GF-D8 (cell line): Measurements from ENCODE around the gene CCR2.

Experiments
- DNase-seq: peaks from one replicate; lab custom pipeline; 2025; lab: John Stamatoyannopoulos, UW

Gene CCR2

DNA sequence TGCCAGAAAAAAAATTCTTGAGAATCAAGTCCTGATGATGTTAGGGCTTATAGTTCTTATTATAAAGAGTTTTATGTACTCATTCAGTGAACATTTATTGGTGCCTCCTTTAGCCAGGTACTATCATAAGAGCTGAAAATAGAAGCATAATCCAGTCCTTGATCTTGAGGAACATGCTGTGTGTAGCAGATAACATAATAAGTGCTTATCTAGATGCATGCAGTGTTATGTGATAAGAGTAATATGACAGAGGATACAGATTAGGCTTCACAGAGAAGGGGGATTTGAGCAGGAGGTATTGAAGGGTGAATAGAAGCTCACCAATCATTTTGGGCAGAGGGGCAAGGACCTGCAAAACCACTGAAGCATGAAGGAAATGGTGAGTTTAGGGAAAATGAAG lies 1.1 kb downstream of the CCR2 start:
- peak; percentile 16 for DNase-seq

DNA sequence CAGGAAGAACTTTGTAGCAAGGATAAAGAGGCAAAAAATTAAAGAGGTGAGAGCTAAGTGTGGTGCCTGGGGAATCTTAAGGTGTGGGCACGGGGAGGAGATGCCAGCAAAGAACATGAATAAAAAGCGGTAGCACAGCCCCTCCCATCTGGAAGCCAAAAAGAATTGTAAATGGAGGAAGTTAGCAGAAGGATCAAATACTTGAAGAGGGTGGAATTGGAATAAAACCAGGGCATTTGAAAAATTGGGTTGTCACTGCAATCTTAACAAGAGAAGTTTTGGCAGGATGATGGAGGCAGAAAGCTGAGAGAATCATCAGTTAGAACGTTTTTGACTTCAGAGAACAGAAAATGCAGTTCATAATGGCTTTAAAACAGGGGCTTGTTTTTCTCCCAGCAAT lies 2.4 kb downstream of the CCR2 start:
- DNase-seq: no peak

DNA sequence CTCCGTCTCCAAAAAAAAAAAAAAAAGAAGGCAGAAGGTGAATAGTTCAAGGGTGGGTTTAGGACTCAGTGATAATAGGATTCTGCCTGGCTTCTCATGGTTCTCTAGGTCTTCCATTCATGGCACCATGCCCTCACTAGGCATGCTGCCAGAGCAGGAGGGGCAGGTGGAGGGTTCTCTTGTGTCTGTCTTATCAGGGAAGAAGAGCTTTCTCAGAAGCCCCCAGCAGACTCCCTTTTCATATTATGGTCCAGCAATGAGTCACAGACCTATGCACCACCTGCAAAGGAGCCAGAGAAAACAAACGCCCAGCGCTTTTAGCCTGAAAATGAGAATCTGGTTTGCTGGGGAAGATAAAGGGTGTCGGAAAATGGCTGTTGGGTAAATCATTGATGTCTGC lies 3.0 kb downstream of the CCR2 start:
- DNase-seq: no peak

DNA sequence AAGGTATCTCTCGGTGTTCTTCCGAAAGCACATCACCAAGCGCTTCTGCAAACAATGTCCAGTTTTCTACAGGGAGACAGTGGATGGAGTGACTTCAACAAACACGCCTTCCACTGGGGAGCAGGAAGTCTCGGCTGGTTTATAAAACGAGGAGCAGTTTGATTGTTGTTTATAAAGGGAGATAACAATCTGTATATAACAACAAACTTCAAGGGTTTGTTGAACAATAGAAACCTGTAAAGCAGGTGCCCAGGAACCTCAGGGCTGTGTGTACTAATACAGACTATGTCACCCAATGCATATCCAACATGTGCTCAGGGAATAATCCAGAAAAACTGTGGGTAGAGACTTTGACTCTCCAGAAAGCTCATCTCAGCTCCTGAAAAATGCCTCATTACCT lies 4.6 kb downstream of the CCR2 start:
- DNase-seq: no peak

DNA sequence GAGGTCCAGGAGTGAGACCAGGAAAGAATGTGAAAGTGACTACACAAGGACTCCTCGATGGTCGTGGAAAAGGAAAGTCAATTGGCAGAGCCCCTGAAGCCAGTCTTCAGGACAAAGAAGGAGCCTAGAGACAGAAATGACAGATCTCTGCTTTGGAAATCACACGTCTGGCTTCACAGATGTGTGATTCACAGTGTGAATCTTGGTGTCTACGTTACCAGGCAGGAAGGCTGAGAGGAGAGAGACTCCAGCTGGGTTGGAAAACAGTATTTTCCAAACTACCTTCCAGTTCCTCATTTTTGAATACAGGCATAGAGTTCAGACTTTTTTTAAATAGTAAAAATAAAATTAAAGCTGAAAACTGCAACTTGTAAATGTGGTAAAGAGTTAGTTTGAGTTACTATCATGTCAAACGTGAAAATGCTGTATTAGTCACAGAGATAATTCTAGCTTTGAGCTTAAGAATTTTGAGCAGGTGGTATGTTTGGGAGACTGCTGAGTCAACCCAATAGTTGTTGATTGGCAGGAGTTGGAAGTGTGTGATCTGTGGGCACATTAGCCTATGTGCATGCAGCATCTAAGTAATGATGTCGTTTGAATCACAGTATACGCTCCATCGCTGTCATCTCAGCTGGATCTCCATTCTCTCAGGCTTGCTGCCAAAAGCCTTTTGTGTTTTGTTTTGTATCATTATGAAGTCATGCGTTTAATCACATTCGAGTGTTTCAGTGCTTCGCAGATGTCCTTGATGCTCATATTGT lies 6.0 kb downstream of the CCR2 start:
- no peak for DNase-seq

DNA sequence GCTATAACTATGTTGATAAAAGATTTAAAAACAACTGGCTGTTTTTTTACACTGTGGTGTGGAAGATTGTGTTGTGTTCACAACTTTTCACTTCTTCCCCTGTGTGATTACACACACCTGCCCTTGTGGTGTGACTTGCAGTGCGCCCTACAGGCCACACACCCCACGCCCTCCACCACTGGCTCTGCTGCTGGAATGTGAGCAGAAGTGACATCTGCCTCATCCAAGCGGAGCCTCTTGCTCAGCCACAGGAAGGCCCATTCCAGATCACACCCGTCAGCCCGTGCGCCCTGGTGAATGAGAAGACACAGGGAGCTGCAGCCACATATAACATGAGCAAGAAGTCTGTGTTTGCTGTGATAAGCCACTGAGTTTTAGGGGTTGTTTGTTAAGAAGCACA lies 7.0 kb downstream of the CCR2 start:
- DNase-seq: peak; percentile 30

DNA sequence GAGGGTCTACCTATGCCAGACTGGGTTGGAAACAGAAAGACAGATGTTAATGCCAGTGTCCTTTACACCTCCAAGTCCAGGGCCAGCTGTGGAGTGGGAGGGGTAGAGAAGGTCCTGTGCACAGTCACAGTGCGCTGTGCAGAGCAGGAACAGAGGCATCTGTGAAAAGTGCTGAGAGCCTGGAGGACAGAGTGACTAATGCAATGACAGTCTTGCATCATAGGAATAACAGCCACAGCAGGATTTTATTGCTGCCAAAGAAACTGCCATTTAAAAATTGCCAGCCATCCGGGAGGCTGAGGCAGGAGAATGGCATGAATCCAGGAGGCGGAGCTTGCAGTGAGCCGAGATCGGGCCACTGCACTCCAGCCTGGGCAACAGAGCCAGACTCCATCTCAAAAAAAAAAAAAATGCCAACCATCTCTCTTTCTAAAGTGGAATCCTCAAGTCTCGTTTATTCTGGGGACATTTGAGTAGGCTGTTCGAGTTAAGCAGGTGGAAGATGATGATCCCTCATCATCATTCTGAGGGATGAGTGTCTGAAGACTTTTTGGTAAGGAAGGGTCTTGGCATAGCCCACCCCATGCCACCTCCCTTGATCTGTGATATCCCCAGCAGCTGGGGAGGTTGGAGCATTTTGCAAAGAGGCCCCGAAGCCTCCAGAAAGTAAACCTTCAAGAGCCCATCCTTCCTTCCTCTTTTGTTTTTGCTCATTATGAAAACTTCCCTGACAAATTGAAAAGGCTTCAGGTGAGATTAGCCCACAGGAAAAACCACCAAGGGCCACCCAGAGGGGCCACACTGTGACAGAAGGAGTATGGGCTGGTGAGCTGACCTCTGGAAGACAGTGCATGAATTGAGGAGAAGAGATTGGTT lies 7.7 kb downstream of the CCR2 start:
- DNase-seq: peak; percentile 90

DNA sequence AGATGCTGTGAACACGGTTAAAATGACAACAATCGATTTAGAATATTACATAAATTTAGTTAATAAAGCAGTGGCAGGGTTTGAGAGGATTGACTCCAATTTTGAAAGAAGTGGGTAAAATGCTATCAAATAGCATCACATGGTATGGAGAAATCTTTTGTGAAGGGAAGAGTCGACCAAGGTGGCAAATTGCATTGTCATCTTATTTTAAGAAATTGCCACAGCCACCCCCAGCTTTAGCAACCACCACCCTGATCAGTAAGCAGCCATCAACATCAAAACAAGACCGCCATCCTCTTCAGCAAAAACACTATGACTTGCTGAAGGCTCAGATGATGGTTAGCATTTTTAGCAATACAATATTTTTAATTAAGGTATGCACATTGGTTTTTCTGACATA lies 11.1 kb downstream of the CCR2 start:
- DNase-seq: no peak

DNA sequence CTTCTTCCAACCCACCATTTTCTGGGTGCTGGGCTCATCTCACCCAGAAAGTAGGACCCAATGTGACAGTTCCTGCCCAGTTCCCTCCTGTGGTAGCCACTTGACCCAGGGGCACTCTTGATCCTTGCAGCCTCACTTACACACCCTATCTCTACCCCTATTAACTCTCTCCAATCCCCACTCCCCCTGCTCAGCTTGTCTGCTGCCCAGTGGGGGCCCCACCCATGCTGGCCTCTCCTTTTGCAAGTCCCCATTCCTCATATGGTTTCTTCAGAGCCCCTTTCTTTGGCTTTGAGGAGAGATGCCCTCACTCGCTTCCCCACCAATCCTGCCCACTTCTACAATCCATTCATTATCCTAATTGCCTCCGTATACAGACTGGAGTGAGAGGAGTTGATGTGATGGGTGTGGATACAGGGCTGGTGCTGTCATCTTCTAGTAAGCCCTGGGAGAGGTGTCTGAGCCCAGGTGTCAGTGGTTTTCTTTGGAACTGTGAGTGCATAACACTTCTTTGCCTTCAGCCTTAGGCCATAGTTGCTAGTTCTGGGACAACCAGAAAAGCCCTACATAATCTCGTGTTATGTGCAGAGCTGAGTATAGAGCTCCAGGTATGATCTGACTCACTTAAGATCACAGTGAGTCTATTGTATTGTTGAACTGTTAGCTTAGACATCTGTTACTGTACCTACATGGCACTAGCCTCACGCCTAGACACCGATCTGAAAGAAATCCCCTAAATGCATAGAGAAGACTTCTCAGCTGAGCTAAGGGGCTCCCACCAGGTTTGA lies 12.0 kb downstream of the CCR2 start:
- DNase-seq: no peak

DNA sequence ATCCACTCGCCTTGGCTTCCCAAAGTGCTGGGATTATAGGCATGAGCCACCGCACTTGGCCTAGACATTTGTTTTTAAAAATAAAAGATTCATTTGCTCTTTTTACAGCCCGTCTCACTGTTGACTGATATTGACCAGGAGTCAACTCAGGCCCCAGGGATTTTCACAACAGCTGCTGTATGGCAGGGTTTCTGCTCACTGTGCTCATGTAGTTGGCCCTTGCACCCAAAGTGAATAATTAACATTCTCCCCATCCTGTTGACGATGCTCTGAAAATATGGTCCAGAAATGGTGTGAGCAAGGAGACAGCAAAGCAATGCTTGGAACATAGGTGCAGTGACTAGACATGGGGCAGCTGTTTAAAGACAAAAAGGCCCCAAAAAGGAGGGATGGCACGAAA lies 13.9 kb downstream of the CCR2 start:
- no peak for DNase-seq

DNA sequence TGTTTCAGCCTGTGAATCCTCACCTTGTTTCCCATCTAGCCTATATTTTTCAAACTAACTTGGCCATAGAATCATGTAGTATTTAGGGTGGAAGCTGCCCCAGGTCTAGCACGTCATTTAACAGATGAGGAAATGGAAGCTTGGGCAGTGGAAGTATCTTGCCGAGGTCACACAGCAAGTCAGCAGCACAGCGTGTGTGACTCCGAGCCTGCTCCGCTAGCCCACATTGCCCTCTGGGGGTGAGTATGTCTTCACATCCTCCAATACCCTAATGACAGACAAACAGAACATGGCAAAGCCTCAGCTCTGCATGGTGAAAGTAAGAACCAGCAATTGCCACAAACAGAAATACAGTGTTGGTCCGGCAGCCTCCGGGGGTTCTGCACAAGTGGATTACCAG lies 14.7 kb downstream of the CCR2 start:
- peak; percentile 75 for DNase-seq

DNA sequence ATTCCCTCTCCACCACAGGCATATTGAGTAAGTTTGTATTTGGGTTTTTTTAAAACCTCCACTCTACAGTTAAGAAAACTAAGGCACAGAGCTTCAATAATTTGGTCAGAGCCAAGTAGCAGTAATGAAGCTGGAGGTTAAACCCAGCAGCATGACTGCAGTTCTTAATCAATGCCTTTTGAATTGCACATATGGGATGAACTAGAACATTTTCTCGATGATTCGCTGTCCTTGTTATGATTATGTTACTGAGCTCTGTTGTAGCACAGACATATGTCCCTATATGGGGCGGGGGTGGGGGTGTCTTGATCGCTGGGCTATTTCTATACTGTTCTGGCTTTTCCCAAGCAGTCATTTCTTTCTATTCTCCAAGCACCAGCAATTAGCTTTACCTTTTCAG lies 15.2 kb downstream of the CCR2 start:
- DNase-seq: no peak

DNA sequence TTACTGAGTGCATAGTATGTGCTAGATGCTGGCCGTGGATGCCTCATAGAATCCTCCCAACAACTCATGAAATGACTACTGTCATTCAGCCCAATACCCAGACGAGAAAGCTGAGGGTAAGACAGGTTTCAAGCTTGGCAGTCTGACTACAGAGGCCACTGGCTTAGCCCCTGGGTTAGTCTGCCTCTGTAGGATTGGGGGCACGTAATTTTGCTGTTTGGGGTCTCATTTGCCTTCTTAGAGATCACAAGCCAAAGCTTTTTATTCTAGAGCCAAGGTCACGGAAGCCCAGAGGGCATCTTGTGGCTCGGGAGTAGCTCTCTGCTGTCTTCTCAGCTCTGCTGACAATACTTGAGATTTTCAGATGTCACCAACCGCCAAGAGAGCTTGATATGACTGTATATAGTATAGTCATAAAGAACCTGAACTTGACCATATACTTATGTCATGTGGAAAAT lies 15.8 kb downstream of the CCR2 start:
- DNase-seq: no peak

DNA sequence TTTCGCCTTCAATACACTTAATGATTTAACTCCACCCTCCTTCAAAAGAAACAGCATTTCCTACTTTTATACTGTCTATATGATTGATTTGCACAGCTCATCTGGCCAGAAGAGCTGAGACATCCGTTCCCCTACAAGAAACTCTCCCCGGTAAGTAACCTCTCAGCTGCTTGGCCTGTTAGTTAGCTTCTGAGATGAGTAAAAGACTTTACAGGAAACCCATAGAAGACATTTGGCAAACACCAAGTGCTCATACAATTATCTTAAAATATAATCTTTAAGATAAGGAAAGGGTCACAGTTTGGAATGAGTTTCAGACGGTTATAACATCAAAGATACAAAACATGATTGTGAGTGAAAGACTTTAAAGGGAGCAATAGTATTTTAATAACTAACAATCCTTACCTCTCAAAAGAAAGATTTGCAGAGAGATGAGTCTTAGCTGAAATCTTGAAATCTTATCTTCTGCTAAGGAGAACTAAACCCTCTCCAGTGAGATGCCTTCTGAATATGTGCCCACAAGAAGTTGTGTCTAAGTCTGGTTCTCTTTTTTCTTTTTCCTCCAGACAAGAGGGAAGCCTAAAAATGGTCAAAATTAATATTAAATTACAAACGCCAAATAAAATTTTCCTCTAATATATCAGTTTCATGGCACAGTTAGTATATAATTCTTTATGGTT lies 17.1 kb downstream of the CCR2 start, which contains the start of gene CCR5:
TSS of gene CCR5 (plus strand) at position 108 of the 680 bp plus-strand sequence. CDS start 1,957 bp downstream, outside the sequence.
- no peak for DNase-seq

DNA sequence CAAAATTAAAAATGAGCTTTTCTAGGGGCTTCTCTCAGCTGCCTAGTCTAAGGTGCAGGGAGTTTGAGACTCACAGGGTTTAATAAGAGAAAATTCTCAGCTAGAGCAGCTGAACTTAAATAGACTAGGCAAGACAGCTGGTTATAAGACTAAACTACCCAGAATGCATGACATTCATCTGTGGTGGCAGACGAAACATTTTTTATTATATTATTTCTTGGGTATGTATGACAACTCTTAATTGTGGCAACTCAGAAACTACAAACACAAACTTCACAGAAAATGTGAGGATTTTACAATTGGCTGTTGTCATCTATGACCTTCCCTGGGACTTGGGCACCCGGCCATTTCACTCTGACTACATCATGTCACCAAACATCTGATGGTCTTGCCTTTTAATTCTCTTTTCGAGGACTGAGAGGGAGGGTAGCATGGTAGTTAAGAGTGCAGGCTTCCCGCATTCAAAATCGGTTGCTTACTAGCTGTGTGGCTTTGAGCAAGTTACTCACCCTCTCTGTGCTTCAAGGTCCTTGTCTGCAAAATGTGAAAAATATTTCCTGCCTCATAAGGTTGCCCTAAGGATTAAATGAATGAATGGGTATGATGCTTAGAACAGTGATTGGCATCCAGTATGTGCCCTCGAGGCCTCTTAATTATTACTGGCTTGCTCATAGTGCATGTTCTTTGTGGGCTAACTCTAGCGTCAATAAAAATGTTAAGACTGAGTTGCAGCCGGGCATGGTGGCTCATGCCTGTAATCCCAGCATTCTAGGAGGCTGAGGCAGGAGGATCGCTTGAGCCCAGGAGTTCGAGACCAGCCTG lies 17.8 kb downstream of the CCR2 start:
- DNase-seq: no peak

DNA sequence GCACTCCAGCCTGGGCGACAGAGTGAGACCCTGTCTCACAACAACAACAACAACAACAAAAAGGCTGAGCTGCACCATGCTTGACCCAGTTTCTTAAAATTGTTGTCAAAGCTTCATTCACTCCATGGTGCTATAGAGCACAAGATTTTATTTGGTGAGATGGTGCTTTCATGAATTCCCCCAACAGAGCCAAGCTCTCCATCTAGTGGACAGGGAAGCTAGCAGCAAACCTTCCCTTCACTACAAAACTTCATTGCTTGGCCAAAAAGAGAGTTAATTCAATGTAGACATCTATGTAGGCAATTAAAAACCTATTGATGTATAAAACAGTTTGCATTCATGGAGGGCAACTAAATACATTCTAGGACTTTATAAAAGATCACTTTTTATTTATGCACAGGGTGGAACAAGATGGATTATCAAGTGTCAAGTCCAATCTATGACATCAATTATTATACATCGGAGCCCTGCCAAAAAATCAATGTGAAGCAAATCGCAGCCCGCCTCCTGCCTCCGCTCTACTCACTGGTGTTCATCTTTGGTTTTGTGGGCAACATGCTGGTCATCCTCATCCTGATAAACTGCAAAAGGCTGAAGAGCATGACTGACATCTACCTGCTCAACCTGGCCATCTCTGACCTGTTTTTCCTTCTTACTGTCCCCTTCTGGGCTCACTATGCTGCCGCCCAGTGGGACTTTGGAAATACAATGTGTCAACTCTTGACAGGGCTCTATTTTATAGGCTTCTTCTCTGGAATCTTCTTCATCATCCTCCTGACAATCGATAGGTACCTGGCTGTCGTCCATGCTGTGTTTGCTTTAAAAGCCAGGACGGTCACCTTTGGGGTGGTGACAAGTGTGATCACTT lies 18.8 kb downstream of the CCR2 start:
- no peak for DNase-seq

DNA sequence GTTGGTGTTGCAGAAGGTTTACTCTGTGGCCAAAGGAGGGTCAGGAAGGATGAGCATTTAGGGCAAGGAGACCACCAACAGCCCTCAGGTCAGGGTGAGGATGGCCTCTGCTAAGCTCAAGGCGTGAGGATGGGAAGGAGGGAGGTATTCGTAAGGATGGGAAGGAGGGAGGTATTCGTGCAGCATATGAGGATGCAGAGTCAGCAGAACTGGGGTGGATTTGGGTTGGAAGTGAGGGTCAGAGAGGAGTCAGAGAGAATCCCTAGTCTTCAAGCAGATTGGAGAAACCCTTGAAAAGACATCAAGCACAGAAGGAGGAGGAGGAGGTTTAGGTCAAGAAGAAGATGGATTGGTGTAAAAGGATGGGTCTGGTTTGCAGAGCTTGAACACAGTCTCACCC lies 20.8 kb downstream of the CCR2 start:
- no peak for DNase-seq

DNA sequence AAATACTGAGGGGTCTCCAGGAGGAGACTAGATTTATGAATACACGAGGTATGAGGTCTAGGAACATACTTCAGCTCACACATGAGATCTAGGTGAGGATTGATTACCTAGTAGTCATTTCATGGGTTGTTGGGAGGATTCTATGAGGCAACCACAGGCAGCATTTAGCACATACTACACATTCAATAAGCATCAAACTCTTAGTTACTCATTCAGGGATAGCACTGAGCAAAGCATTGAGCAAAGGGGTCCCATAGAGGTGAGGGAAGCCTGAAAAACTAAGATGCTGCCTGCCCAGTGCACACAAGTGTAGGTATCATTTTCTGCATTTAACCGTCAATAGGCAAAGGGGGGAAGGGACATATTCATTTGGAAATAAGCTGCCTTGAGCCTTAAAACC lies 21.3 kb downstream of the CCR2 start:
- no peak for DNase-seq

DNA sequence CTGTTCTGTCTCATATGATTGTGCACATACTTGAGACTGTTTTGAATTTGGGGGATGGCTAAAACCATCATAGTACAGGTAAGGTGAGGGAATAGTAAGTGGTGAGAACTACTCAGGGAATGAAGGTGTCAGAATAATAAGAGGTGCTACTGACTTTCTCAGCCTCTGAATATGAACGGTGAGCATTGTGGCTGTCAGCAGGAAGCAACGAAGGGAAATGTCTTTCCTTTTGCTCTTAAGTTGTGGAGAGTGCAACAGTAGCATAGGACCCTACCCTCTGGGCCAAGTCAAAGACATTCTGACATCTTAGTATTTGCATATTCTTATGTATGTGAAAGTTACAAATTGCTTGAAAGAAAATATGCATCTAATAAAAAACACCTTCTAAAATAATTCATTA lies 21.9 kb downstream of the CCR2 start:
- no peak for DNase-seq

DNA sequence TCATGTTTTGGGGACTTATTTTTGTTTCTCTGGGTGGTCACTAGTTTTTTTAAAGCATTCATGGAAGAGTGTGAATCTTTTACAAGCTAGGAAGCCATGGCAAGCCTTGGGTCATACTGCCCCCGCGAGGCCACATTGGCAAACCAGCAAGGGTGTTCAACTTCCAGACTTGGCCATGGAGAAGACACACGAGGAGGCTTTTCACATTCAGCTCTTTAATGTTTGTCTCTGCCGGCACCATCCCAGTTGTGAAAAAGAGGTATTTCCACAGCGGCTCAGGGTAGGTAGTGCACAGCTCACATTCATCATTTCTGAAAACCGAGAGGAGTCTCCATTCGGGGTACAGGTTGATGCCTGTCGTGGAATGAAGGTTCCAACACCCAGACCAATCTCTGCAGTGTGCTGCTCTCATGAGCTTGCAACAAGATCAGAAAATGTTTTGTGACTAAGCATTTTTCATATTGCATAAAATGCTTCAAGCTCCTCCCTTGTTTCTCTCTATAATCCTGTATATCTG lies 24.6 kb downstream of the CCR2 start:
- DNase-seq: peak; percentile 37
